ENCODE data around the gene AATK. TPM values are rescaled to one million over a fixed set of nuclear protein-coding genes. Genes with fewer than 3 reads are reported as not detected.

The AATK gene
- total and polyA plus RNA-seq, 9 of the 15 experiments (the other 6 are each of a cell fraction or from before 2014, with no cell fraction given): 0.11 to 0.55 (median 0.38) TPM; not detected in 5

- FAIRE-seq (no peak), DNase-seq (ENCODE audit: extremely low read depth in 1 of 4, low spot score in 3 of 4) (no peak), ATAC-seq (no peak)
- Histone ChIP-seq H3K9me1 (ENCODE audit: control insufficient read depth, insufficient read depth, low read length) (no peaks in the 10 kb centered on the region), H2AFZ (ENCODE audit: low read depth, low read length) (no peak overlapping the region), H3K4me2 (ENCODE audit: insufficient read depth, low read length) (no peak overlapping the region), H3K9me3 (replicated peaks; ENCODE audit: control insufficient read depth, insufficient read depth, low read depth, low read length) (no peaks in the 10 kb centered on the region), H3K9ac (ENCODE audit: insufficient read depth in 1 of 2, low read depth in 2 of 2, low read length in 2 of 2) (no peak overlapping the region), H3K79me2 (ENCODE audit: control insufficient read depth, insufficient read depth, low read length) (no peaks in the 10 kb centered on the region; the same call in 2 of the 3 replicates), H3K27ac (ENCODE audit: extremely low read depth, low read depth, low read length) (no peak overlapping the region), H3K27me3 (ENCODE audit: control insufficient read depth in 2 of 2, insufficient read depth in 2 of 2, low read length in 2 of 2) (no peaks in the 10 kb centered on the region), H3K4me1 (replicated peaks in 1 of 2; ENCODE audit: control insufficient read depth in 2 of 2, insufficient read depth in 2 of 2, low read length in 2 of 2) (peaks cover 0 to 65% of the 10 kb centered on the region in 2 experiments; a peak in 2 of 5 replicates), H3K36me3 (ENCODE audit: control insufficient read depth, insufficient read depth, low read length) (peaks cover 10% of the 10 kb centered on the region; the same call in 2 of the 3 replicates), H3K4me3 (no peak overlapping the region), H4K20me1 (replicated peaks; ENCODE audit: control insufficient read depth, insufficient read depth, low read length) (peaks cover 2% of the 10 kb centered on the region; the same call in 1 of the 2 replicates)
- 87% methylated on average over 19 of the region's 23 CpGs for WGBS (ENCODE audit: insufficient coverage, low coverage, missing lambda C conversion rate)
- ChIA-PET CTCF (ENCODE audit: low intra/inter-chr PET ratio) (interaction anchor here (0.6 kb wide), 1 partner anchor 568 kb away, joined by 3 read pairs; the partner anchor contains the start of gene TSPAN10), POLR2A (no interaction called here)
- TF ChIP-seq HNRNPH1 (optimal IDR thresholded peaks at IDR 0.05; ENCODE audit: low read depth, low read length): no peak
- peak; percentile 3; the same call in 1 of the 2 replicates for TF ChIP-seq POLR2G (IDR thresholded peaks at IDR 0.05; ENCODE audit: low read depth, low read length)
- TF ChIP-seq KDM5B (IDR thresholded peaks at IDR 0.05; ENCODE audit: insufficient replicate concordance, low read depth, low read length): no peak
- in situ Hi-C loops (cut with MboI) (no loop called here), intact Hi-C loops (cut with micrococcal nuclease) (no loop called here)
- BruUV-seq (replicated peaks): no TSS peak
Observed at GRCh38 chr17:81069135-81069645, 96.8 kb downstream of the AATK start.
